SK-N-SH treated with all-trans-retinoic acid at 6 μM for 48 hours (cell line): ENCODE data around the gene STARD4.

Experiments
- ATAC-seq: fragments of 200-7000 bp; cut with Tn5 transposase; 3 replicates; pipeline ENCODE4 v1.9.1; 2020; ENCODE audit warnings: mild to moderate bottlenecking, moderate library complexity
- ARNTL ChIP-seq: fragments of 450-650 bp; formaldehyde crosslinking; IDR thresholded peaks from 2 replicates; pipeline ENCODE4 v1.5.0; 2020; ENCODE audit warnings: low read depth, mild to moderate bottlenecking, moderate library complexity, borderline replicate concordance
- BACH2 ChIP-seq: fragments of 250-450 bp; sonication (Bioruptor Pico); IDR thresholded peaks from 2 replicates; pipeline ENCODE4 v1.9.0; 2021; ENCODE audit warnings: mild to moderate bottlenecking, borderline replicate concordance
- CREB5 ChIP-seq: fragments of 250-450 bp; sonication (Bioruptor Pico); IDR thresholded peaks from 2 replicates; pipeline ENCODE4 v1.5.1; 2020; ENCODE audit warnings: low read depth, mild to moderate bottlenecking, moderate library complexity
- CSDC2 ChIP-seq: fragments of 250-450 bp; sonication (Bioruptor Pico); IDR thresholded peaks from 2 replicates; pipeline ENCODE4 v1.5.0; 2020; ENCODE audit warnings: mild to moderate bottlenecking, moderate library complexity
- ESRRG ChIP-seq: fragments of 250-450 bp; sonication (Bioruptor Pico); IDR thresholded peaks from 2 replicates; pipeline ENCODE4 v1.6.1; 2021; ENCODE audit warnings: mild to moderate bottlenecking
- GLIS3 ChIP-seq: fragments of 250-450 bp; sonication (Bioruptor Pico); IDR thresholded peaks from 2 replicates; pipeline ENCODE4 v1.5.0; 2020; ENCODE audit warnings: mild to moderate bottlenecking, moderate library complexity
- ISL1 ChIP-seq: fragments of 250-450 bp; sonication (Bioruptor Pico); IDR thresholded peaks from 2 replicates; pipeline ENCODE4 v2.1.2; 2022; ENCODE audit warnings: mild to moderate bottlenecking, moderate library complexity
- OSR1 ChIP-seq: fragments of 250-450 bp; sonication (Bioruptor Pico); IDR thresholded peaks from 2 replicates; pipeline ENCODE4 v1.8.0; 2022; ENCODE audit warnings: moderate library complexity, mild to moderate bottlenecking, inconsistent platforms
- PATZ1 ChIP-seq: fragments of 250-450 bp; sonication (Bioruptor Pico); IDR thresholded peaks from 2 replicates; pipeline ENCODE4 v1.8.0; 2020; ENCODE audit warnings: mild to moderate bottlenecking, moderate library complexity, borderline replicate concordance
- POU6F1 ChIP-seq: fragments of 250-450 bp; sonication (Bioruptor Pico); IDR thresholded peaks from 2 replicates; pipeline ENCODE4 v1.8.0; 2021; ENCODE audit warnings: low read depth, mild to moderate bottlenecking, moderate library complexity, borderline replicate concordance
- PPARA ChIP-seq: fragments of 250-450 bp; sonication (Bioruptor Pico); IDR thresholded peaks from 2 replicates; pipeline ENCODE4 v1.5.0; 2020; ENCODE audit warnings: mild to moderate bottlenecking, borderline replicate concordance
- RARB ChIP-seq: fragments of 250-450 bp; sonication (Bioruptor Pico); IDR thresholded peaks from 2 replicates; pipeline ENCODE4 v1.8.0; 2021; ENCODE audit warnings: mild to moderate bottlenecking, moderate library complexity
- SNAI2 ChIP-seq: fragments of 250-450 bp; sonication (Bioruptor Pico); IDR thresholded peaks from 2 replicates; pipeline ENCODE4 v1.5.0; 2020; ENCODE audit warnings: mild to moderate bottlenecking, moderate library complexity
- TCF4 ChIP-seq: fragments of 250-450 bp; sonication (Bioruptor Pico); IDR thresholded peaks from 2 replicates; pipeline ENCODE4 v1.8.0; 2021; ENCODE audit warnings: mild to moderate bottlenecking, moderate library complexity, borderline replicate concordance
- TOX ChIP-seq: fragments of 250-450 bp; sonication (Bioruptor Pico); IDR thresholded peaks from 2 replicates; pipeline ENCODE4 v1.8.0; 2021; ENCODE audit warnings: mild to moderate bottlenecking, moderate library complexity, borderline replicate concordance
- TSHZ2 ChIP-seq: fragments of 250-450 bp; sonication (Bioruptor Pico); IDR thresholded peaks from 2 replicates; pipeline ENCODE4 v1.5.0; 2020; ENCODE audit warnings: mild to moderate bottlenecking, moderate library complexity
- ZC3H10 ChIP-seq: fragments of 250-450 bp; sonication (Bioruptor Pico); IDR thresholded peaks from 2 replicates; pipeline ENCODE4 v1.5.1; 2021; ENCODE audit warnings: mild to moderate bottlenecking, moderate library complexity
- ZFP3 ChIP-seq: fragments of 250-450 bp; sonication (Bioruptor Pico); IDR thresholded peaks from 2 replicates; pipeline ENCODE4 v1.5.0; 2020; ENCODE audit warnings: mild to moderate bottlenecking, moderate library complexity
- ZFP30 ChIP-seq: fragments of 450-650 bp; formaldehyde crosslinking; IDR thresholded peaks from 2 replicates; pipeline ENCODE4 v1.5.0; 2022; ENCODE audit warnings: mild to moderate bottlenecking, moderate library complexity
- ZNF565 ChIP-seq: fragments of 450-650 bp; formaldehyde crosslinking; conservative IDR thresholded peaks from 2 replicates; pipeline ENCODE4 v1.5.0; 2020; ENCODE audit warnings: low read depth, mild to moderate bottlenecking, moderate library complexity
- ZNF70 ChIP-seq: fragments of 450-650 bp; formaldehyde crosslinking; IDR thresholded peaks from 2 replicates; pipeline ENCODE4 v1.5.0; 2020; ENCODE audit warnings: mild to moderate bottlenecking, moderate library complexity
- ZNF8 ChIP-seq: fragments of 450-650 bp; formaldehyde crosslinking; IDR thresholded peaks from 2 replicates; pipeline ENCODE4 v1.5.0; 2020; ENCODE audit warnings: mild to moderate bottlenecking, moderate library complexity

The STARD4 gene

GRCh38 chr5:111461934-111462333 lies 50.4 kb downstream of the STARD4 start:
- ATAC-seq: no peak
- TF ChIP-seq ZFP30 (CRISPR knock-in tag) (no peak), SNAI2 (CRISPR knock-in tag) (no peak), PATZ1 (no peak), ZNF565 (CRISPR knock-in tag) (no peak), PPARA (CRISPR knock-in tag) (no peak), ZNF70 (CRISPR knock-in tag) (no peak), GLIS3 (no peak), OSR1 (no peak), RARB (CRISPR knock-in tag) (no peak), CREB5 (CRISPR knock-in tag) (no peak), ZNF8 (no peak), ESRRG (CRISPR knock-in tag) (no peak), TCF4 (no peak), TOX (CRISPR knock-in tag) (no peak), POU6F1 (CRISPR knock-in tag) (no peak), BACH2 (no peak), ZC3H10 (CRISPR knock-in tag) (no peak), ISL1 (CRISPR knock-in tag) (no peak)
- TF ChIP-seq, all 23 proteins: peak for 0

- ATAC-seq: peak; percentile 98
- TF ChIP-seq ARNTL (no peak), CSDC2 (CRISPR knock-in tag) (no peak), POU6F1 (CRISPR knock-in tag) (no peak), ZFP3 (CRISPR knock-in tag) (no peak), GLIS3 (no peak), TSHZ2 (CRISPR knock-in tag) (no peak), PATZ1 (no peak), ZNF70 (CRISPR knock-in tag) (no peak), PPARA (CRISPR knock-in tag) (no peak), ZFP30 (CRISPR knock-in tag) (no peak), CREB5 (CRISPR knock-in tag) (no peak), RARB (CRISPR knock-in tag) (no peak), OSR1 (no peak), TCF4 (no peak)
These were observed 51.1 kb downstream of the STARD4 start for GRCh38 chr5:111461255-111461671.
